Psoas muscle (tissue), 8 donors: ENCODE measurements around the gene MRTFB. TPM values are rescaled to one million over a fixed set of nuclear protein-coding genes. Genes with fewer than 3 reads are reported as not detected.

ENCODE experiments used
- ATAC-seq, 4 donors: fragments of 200-7000 bp; cut with Tn5 transposase; one replicate each; pipeline ENCODE4 v1.9.1; 2020; ENCODE audit warnings: moderate library complexity in 3 of 4, mild to moderate bottlenecking in 2 of 4
- DNase-seq, 2 donors: peaks; one replicate each; pipeline ENCODE4 v3.0.0-alpha.2; 2020
- H3K27ac ChIP-seq: fragments of 200-600 bp; one replicate; pipeline ENCODE4 v1.8.0; 2022
- H3K27me3 ChIP-seq, 3 donors: fragments of 200-600 bp in 1 of 3; one replicate each; pipeline versions ENCODE4 v1.6.1 to v1.8.0; 2013 to 2022; ENCODE audit warnings: low read length in 2 of 3, mild to moderate bottlenecking in 2 of 3, moderate library complexity in 1 of 3; ENCODE audit not compliant: insufficient read depth in 3 of 3
- H3K36me3 ChIP-seq, 2 donors: fragments of 200-600 bp in 1 of 2; one replicate each; pipeline versions ENCODE4 v1.6.1 to v1.8.0; 2013 to 2022; ENCODE audit warnings: low read depth in 1 of 2, mild to moderate bottlenecking in 1 of 2, moderate library complexity in 1 of 2; ENCODE audit not compliant: insufficient read depth in 1 of 2
- H3K4me1 ChIP-seq: fragments of 200-600 bp; one replicate; pipeline ENCODE4 v1.8.0; 2022
- H3K4me3 ChIP-seq: fragments of 200-600 bp; one replicate; pipeline ENCODE4 v1.8.0; 2022; ENCODE audit warnings: mild to moderate bottlenecking
- H3K9me3 ChIP-seq: fragments of 200-600 bp; one replicate; pipeline ENCODE4 v1.8.0; 2022
- WGBS, 3 donors: extraction: QIAGEN DNeasy Blood & Tissue Kit; methylation state at CpG; one replicate each; pipeline versions ENCODE4 v1.1.6 to v1.1.7; 2013; 5-methylcytosine and 5-hydroxymethylcytosine counted together
- intact Hi-C, 2 donors: fragments of 100-400 bp; cut with DNase I; formaldehyde crosslinking; loops; one replicate each; pipeline versions ENCODE4 v1.11.0 to v1.14.2; 2022
- polyA plus RNA-seq, 3 donors: library from polyadenylated mRNA; stranded (reverse); fragments of 200-250 nt; gene quantifications; one replicate each; pipeline ENCODE4 v1.2.3, GENCODE V29; 2013
- total RNA-seq, 4 donors: library from RNA; stranded (reverse); fragmentation: NEBNext Ultra II Directional in 2 of 4; extraction: Animal tissue kit (Norgen Biotek cat#: 25700) in 2 of 4; gene quantifications; one replicate each; pipeline versions ENCODE4 v1.2.1 to v1.2.4, GENCODE V29; 2021 to 2023
- TF ChIP-seq, protein P1 (sequence below): fragments of 200-600 bp; IDR thresholded peaks from one replicate; pipeline ENCODE4 v1.8.0; 2022; ENCODE audit warnings: antibody characterized with exemption
- donor health status: healthy with polysubstance abuse.
- donor health status: DM: no; HTN: no; CAD: no; lungs with moderate emphysema.
- donor health status: Bipolar disorder and iron deficiency.
- donor health status: healthy.
- donor health status: DM: yes; HTN: yes; CAD: no.
- donor health status: DM: no; HTN: no; CAD: no.
- donor health status: DM: no; HTN: no; CAD: no.
- donor health status: DM: yes; HTN: yes; CAD: no.

The MRTFB gene
- total and polyA plus RNA-seq, 7 donors, result 2.7 to 26.3 (median 14.1) TPM

- ATAC-seq, result no peak
- H3K4me1 ChIP-seq, result no peaks in the 10 kb centered on the region
- DNase-seq, result no peak
- WGBS, 3 donors, result 72 to 82% (median 77%) methylated on average over 9 of the region's 9 CpGs
- TF ChIP-seq, protein P1, sequence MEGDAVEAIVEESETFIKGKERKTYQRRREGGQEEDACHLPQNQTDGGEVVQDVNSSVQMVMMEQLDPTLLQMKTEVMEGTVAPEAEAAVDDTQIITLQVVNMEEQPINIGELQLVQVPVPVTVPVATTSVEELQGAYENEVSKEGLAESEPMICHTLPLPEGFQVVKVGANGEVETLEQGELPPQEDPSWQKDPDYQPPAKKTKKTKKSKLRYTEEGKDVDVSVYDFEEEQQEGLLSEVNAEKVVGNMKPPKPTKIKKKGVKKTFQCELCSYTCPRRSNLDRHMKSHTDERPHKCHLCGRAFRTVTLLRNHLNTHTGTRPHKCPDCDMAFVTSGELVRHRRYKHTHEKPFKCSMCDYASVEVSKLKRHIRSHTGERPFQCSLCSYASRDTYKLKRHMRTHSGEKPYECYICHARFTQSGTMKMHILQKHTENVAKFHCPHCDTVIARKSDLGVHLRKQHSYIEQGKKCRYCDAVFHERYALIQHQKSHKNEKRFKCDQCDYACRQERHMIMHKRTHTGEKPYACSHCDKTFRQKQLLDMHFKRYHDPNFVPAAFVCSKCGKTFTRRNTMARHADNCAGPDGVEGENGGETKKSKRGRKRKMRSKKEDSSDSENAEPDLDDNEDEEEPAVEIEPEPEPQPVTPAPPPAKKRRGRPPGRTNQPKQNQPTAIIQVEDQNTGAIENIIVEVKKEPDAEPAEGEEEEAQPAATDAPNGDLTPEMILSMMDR, result no peak
- intact Hi-C loops, result no loop called here
- peaks cover 0 to 52% of the 10 kb centered on the region in 2 donors for H3K36me3 ChIP-seq
- H3K27ac ChIP-seq, result no peak overlapping the region
- H3K4me3 ChIP-seq, result no peak overlapping the region
- H3K9me3 ChIP-seq, result no peaks in the 10 kb centered on the region
- no peaks in the 10 kb centered on the region for H3K27me3 ChIP-seq
These were observed 161.2 kb downstream of the MRTFB start for GRCh38 chr16:14232106-14232864.

DNA sequence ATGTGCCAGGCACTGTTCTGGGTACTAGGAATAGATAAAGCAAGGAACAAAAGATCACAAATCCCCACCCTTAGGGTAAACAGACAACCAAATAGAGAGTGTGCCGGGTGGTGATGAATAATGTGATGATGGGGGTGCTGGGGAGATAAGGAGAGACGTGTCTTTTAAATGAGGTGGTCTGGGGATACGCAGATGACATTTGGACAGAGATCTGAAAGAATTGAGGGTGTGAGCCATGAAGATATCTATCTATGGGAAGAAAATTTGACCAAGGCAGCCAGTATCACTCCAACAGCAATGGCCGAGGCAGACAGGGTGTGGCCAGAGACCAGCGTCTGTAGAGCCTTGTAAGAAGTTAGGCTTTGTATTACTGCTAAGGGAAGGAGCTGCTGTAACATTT, 165.3 kb downstream of the MRTFB start:
- DNase-seq (no peak), ATAC-seq (no peak)
- H3K4me1 ChIP-seq, result no peaks in the 10 kb centered on the region
- intact Hi-C loops, result no loop called here
- TF ChIP-seq, protein P1, result no peak
- H3K4me3 ChIP-seq, result no peak overlapping the region
- peaks cover 4 to 93% of the 10 kb centered on the region in 2 donors for H3K36me3 ChIP-seq
- H3K27ac ChIP-seq, result no peak overlapping the region
- H3K9me3 ChIP-seq, result no peaks in the 10 kb centered on the region
- WGBS, 3 donors, result 94 to 97% (median 96%) methylated on average over 5 of the region's 5 CpGs
- no peaks in the 10 kb centered on the region for H3K27me3 ChIP-seq

GRCh38 chr16:14238756-14239155, 167.6 kb downstream of the MRTFB start:
- no peak overlapping the region for H3K27ac ChIP-seq
- H3K36me3 ChIP-seq, result peaks cover 4 to 99% of the 10 kb centered on the region in 2 donors
- no peaks in the 10 kb centered on the region for H3K9me3 ChIP-seq
- no peaks in the 10 kb centered on the region for H3K4me1 ChIP-seq
- no peak for ATAC-seq
- no peak for DNase-seq
- intact Hi-C loops, result no loop called here
- WGBS, 3 donors, result 75 to 78% (median 77%) methylated on average over 5 of the region's 5 CpGs
- TF ChIP-seq, protein P1, result no peak
- H3K4me3 ChIP-seq, result no peak overlapping the region
- H3K27me3 ChIP-seq, result no peaks in the 10 kb centered on the region

GRCh38 chr16:14239791-14240190, 168.7 kb downstream of the MRTFB start:
- 64 to 81% (median 66%) methylated on average over 6 of the region's 6 CpGs for WGBS, 3 donors
- no peak for ATAC-seq
- intact Hi-C loops, result loop anchor here in 1 of 2 donors (10.0 kb wide), 1 partner anchor 315 kb away; the partner anchor contains the start of gene ERCC4

More at GRCh38 chr16:14239791-14240190, 168.7 kb downstream of the MRTFB start:
- DNase-seq, result no peak
- no peaks in the 10 kb centered on the region for H3K4me1 ChIP-seq
- peaks cover 4 to 99% of the 10 kb centered on the region in 2 donors for H3K36me3 ChIP-seq
- no peak overlapping the region for H3K27ac ChIP-seq
- no peaks in the 10 kb centered on the region for H3K27me3 ChIP-seq
- TF ChIP-seq, protein P1, result no peak
- no peak overlapping the region for H3K4me3 ChIP-seq
- no peaks in the 10 kb centered on the region for H3K9me3 ChIP-seq
